HUDEP-2 (cell line): ENCODE results near the gene KLHL26.
A peak's percentile ranks its signal among the peaks of the same experiment; 100 is the strongest.
"Not testable (repeated sequence)": the region's sequence is repeated elsewhere in the genome, so short reads cannot be mapped to it uniquely, and the experiment has no call there.

ENCODE experiments used
- DNase-seq, 76 experiments: peaks; one replicate each; lab custom pipeline; 2025; ENCODE audit not compliant: unreplicated experiment in 76 of 76; lab: John Stamatoyannopoulos, UW

The KLHL26 gene

DNA sequence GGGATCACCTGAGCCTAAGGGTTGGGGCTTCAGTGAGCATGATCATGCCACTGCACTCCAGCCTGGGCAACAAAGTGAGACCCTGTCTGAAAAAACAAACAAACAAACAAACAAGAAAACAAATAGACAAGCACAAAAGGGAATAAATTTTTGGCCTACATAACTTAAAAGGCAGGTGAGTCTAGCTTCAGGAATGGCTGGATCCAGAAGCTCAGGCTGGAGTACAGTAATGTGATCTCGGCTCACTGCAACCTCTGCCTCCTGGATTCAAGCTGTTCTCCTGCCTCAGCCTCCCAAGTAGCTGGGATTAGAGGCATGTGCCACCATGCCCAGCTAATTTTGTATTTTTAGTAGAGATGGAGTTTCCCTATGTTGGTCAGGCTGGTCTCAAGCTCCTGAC lies 43.3 kb downstream of the KLHL26 start:
- DNase-seq: not testable (repeated sequence)

GRCh38 chr19:18682807-18683108 lies 45.9 kb downstream of the KLHL26 start:
- DNase-seq: no peak

- peak in 75 of 76 experiments; percentile 32 to 96 (median 88) for DNase-seq
Observed at GRCh38 chr19:18683109-18683957, 46.5 kb downstream of the KLHL26 start, which contains the start of gene CRTC1. Gene CRTC1, plus strand, starts transcription at chr19:18683680. Its CDS starts 23 bp downstream, at chr19:18683703.

- peak in 1 of 76 experiments; percentile 42 for DNase-seq
Observed at GRCh38 chr19:18683958-18684641, 47.3 kb downstream of the KLHL26 start.

DNA sequence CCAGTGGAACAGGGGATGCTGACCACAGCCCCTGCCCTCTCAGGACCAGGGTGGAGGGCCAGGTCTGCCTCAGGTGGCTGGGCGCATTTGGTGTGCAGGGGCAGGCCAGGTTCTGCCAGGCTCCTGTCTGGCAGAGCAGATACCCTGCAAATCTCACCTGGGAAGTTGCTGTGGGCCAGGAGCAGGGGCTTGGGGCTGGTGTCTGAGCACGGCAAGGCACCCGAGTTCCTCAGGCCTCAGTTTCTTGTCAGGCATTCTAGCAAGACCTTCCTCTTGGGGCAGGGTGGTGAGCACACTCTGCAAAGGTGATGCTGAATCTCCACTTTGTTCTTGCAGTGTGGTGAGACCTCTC lies 47.8 kb downstream of the KLHL26 start:
- no peak for DNase-seq

DNA sequence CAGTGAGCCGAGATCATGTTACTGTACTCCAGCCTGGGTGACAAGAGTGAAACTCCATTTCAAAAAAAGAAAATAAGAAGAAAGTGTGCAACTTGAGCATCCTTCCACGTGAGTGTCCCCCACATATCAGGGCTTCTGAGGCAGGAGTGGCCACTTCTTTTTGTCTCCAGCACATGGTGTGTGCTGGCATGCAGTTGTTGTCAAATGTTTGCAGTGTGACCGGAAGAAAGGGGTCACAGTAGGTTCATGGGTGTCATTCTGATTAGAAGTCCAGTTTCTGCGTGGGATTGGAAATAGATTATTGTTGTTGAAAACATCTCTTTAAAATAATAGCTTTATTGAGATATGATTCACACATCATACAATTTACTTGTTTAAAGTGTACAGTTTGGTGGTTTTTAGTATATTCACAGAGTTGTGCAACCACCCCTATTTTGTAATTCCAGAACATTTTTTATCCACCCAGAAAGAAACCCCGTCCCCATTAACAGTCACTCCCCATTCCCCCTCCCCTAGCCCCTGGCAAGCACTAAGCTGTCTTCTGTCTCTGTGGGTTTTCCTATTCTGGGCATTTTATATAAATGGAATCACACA lies 48.9 kb downstream of the KLHL26 start:
- no peak for DNase-seq

DNA sequence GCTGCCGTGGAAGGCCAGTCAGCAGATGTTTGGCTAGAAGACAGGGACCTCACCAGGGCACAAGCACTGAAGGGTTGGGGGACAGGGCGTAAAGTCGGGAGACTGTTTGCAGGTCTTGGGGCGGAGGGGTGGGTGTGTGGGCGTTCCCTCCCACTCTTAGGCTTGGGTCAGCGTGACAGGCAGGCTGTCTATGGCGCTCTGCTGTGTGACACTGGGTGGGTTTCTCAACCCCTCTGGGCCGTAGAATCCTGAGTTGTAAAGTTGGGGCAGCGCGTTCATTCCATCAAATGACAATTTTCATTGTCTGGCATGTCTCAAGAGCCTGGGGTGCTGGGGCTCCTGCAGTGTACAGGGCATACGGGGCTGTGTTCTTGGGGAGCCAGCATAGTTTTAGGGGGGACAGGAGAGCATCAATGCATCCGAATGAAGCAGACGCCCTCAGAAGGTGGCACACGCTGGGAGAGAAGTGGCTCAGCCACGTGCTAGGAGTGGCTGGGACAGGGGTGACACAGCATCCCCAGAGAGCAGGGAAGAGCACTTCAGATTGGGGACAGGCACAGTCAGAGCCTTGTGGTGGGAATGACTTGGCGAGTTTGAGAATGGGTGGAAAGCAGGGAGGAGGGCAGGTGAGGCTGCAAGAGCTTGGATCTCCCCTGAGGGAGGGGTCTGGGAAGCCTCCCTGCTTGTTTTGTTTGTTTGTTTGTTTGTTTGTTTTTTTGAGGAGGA lies 51.1 kb downstream of the KLHL26 start:
- DNase-seq: no peak

- DNase-seq: no peak
Observed at GRCh38 chr19:18696023-18696422, 59.2 kb downstream of the KLHL26 start.

GRCh38 chr19:18697680-18698079 lies 60.9 kb downstream of the KLHL26 start:
- DNase-seq: peak in 2 of 76 experiments; percentile 11 to 15

DNA sequence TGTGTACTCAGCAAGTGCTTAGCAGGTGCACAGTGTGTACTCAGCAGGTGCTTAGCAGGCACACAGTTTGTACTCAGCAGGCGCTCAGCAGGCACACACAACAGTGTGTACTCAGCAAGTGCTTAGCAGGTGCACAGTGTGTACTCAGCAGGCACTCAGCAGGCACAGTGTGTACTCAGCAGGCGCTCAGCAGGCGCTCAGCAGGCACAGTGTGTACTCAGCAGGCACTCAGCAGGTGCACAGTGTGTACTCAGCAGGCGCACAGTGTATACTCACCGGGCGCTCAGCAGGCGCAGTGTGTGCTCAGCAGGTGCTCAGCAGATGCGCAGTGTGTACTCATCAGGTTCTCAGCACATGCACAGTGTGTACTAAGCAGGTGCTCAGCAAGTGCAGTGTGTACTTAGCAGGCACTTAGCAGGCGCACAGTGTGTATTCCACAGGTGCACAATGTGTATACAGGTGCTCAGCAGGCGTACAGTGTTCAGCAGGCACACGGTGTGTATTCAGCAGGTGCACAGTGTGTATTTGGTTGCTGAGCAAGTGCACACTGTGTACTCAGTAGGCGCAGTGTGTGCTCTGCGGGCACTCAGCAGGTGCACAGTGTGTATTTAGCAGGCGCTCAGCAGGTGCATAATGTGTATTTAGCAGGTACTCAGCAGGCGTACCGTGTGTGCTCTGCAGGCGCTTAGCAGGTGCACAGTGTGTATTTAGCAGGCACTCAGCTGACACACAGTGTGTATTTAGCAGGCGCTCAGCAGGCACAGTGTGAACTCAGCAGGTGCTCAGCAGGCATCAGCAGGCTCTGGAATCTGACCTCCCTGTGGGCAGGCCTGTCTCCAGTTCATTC lies 61.7 kb downstream of the KLHL26 start:
- no peak for DNase-seq

DNA sequence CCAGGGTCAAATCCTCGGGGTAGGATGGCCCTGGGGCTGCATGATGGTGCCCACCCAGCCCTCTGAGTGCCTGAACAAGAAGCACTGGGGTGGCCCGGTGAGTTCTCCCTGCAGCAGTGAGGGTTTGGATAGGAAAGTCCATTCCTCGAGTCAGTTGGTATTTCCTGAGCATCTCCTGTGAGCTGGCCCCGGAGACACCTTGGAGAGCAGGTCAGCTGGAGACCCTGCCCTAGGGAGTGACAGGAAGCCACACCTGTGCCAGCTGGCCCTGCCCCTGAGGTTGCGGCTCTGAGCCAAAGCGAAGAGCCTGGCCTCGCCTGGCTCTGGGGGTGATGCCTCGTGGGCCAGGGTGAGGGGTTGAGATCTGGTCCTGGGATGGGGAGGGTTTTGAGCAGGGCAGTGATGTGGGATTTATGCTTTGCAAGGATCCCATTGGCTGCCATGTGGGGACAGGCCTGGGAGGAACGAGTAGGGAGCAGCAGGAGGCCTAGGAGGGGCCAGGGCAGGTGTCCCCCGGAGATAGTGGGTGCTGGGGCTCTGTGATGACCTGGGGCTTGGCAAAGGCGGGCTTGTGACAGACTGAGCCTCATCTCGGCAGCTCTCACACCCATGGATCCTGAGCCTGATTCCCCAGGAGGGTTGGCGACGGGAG lies 62.7 kb downstream of the KLHL26 start:
- DNase-seq: no peak

DNA sequence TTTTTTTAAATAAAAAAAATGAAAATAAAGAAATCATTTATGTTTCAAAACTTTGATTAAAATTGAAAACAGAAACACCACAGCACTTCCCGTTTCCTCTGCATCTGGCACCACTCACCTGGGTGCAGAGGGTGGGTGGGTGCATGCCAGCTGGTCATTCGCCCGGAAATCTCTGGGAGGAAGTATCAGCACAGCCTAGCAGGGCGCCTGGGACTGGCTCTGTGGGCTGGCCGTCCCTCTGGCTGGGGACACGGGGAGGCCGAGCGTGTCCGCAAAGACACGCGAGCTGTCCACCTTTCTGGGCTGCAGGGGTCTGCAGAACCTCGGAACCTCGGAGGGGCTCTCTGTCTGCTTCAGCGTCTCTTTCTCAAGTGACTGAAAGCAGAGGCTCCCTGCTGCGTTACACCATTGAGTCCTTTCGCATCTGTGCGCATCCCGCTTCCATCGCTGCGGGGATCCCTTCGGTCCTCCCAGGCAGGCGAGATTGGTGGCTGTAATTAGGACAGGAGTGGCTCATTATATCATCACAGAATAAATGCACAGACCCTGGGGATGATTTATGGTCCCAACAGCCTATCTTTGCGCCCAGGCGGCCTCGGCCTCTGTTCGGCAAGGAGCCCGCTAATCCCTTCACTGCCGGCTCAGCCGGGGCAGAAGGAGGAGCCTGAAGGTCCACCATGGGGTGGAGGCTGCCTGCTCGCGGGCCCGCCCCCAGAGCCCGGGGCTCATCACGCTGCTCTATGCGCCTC lies 63.8 kb downstream of the KLHL26 start:
- DNase-seq: peak in 70 of 76 experiments; percentile 25 to 88 (median 75)

GRCh38 chr19:18701250-18701608 lies 64.4 kb downstream of the KLHL26 start:
- no peak for DNase-seq

- DNase-seq: no peak
Observed at GRCh38 chr19:18704054-18704453, 67.2 kb downstream of the KLHL26 start.

GRCh38 chr19:18704971-18705370 lies 68.1 kb downstream of the KLHL26 start:
- DNase-seq: no peak

DNA sequence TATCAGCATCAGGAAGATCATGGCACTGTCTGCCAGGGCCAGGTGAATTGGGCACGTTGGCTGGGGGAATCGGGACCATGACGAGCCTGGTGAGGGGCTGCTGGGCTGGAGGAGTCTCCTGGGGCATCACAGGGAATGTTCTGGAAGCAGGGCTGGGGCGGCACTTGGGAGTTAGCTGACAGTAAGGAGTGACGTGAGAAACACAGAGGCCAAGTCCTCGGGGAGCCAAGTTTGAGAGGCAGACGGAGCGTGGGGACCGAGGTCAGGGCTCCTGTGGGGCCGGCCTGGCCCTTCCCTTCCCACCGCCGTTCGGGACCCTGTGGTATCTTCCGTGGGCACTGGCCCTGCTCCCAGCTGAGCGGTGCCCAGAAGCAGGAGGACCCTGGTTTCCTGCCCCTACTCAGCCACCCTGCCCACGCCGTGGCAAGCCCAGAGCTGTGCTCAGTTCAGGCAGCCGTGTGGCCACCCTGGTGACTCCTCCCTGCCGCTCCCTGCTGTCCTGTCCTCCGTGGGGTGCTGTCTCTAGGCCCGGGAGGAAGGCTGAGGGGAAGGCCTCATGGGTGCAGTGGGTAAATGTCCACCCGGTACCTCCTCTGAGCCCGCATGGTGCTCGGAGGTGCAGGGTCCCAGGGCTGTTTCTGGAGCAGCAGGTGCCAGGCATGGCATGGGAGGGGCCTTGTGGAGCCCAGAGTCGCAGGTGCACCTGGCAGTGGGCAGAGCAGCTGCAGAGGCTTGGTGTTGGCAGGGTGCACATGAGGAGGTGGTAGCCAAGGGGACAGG lies 71.8 kb downstream of the KLHL26 start:
- DNase-seq: no peak

- DNase-seq: no peak
Observed at GRCh38 chr19:18709546-18709945, 72.7 kb downstream of the KLHL26 start.

DNA sequence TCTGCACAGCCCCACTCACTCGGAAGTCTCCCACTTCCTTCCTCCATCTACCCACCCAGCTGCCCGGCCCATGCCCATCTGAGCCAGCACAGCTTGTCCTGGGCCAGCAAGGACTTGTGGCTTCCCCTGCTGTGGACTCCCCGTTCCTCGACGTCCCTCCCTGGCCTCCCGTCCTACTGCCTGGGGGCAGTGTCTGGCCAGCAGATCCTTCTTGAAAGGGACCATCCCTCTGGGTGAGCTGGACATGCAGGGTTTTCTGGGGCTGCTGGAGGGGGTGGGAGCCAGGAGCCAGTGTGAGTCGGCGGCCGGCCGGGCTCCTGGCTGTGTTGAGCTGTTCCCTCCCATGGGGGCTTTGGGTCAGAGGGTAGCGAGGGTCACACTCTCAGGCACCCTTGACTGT lies 73.4 kb downstream of the KLHL26 start:
- no peak for DNase-seq
